SK-N-MC (cell line): ENCODE measurements around the gene MYO1F.

ENCODE experiments used
- DNase-seq: peaks from one replicate; pipeline ENCODE4 v3.0.0-alpha.2; 2011; ENCODE audit warnings: low read depth, low spot score
- H3K27ac ChIP-seq: fragments of 200-600 bp; sonication (generic); 2 replicates; pipeline ENCODE4 v1.5.1; 2016; ENCODE audit warnings: mixed run types
- H3K36me3 ChIP-seq: fragments of 200-600 bp; sonication (generic); 2 replicates; pipeline ENCODE4 v1.6.1; 2017; ENCODE audit warnings: antibody characterized with exemption, low read length, mixed read lengths; ENCODE audit not compliant: insufficient read depth
- H3K4me3 ChIP-seq: fragments of 200-600 bp; sonication (generic); 2 replicates; pipeline ENCODE4 v1.5.1; 2016
- H3K9ac ChIP-seq: fragments of 200-600 bp; sonication (generic); 2 replicates; pipeline ENCODE4 v1.8.0; 2017; ENCODE audit warnings: mixed run types, mixed read lengths; ENCODE audit not compliant: insufficient read length
- H3K9me3 ChIP-seq: fragments of 200-600 bp; sonication (generic); 2 replicates; pipeline ENCODE4 v1.6.1; 2017; ENCODE audit warnings: low read depth, mild to moderate bottlenecking, antibody characterized with exemption, low read length, moderate library complexity, mixed read lengths
- EZH2 ChIP-seq: fragments of 200-600 bp; sonication (generic); IDR thresholded peaks from one replicate; pipeline ENCODE4 v1.6.1; 2017; ENCODE audit warnings: antibody characterized with exemption
- FOXP2 ChIP-seq: optimal IDR thresholded peaks from 2 replicates; pipeline ENCODE3; 2011; ENCODE audit warnings: mild to moderate bottlenecking, moderate library complexity; ENCODE audit not compliant: insufficient read depth; ENCODE audit errors: extremely low read length, control extremely low read depth
- POLR2AphosphoS5 ChIP-seq: IDR thresholded peaks from 2 replicates; pipeline ENCODE4 v1.6.1; 2012; ENCODE audit warnings: mild to moderate bottlenecking, low read depth, low read length, borderline replicate concordance

MYO1F gene

GRCh38 chr19:8490873-8491272, 86.4 kb downstream of the MYO1F start:
- H3K9me3 ChIP-seq = no peaks in the 10 kb centered on the region
- TF ChIP-seq EZH2 (no peak), FOXP2 (no peak), POLR2AphosphoS5 (no peak)
- no peak overlapping the region for H3K4me3 ChIP-seq
- peaks cover 37% of the 10 kb centered on the region for H3K36me3 ChIP-seq
- no peak for DNase-seq
- no peak overlapping the region for H3K9ac ChIP-seq
- H3K27ac ChIP-seq = 0 out of 2 replicates have a peak overlapping the region, but pooled peaks have one; percentile 46

GRCh38 chr19:8490395-8490760, 86.9 kb downstream of the MYO1F start:
- no peak overlapping the region for H3K4me3 ChIP-seq
- TF ChIP-seq POLR2AphosphoS5 (no peak), FOXP2 (no peak), EZH2 (no peak)
- H3K36me3 ChIP-seq = peaks cover 42% of the 10 kb centered on the region
- no peak for DNase-seq
- H3K27ac ChIP-seq = 0 out of 2 replicates have a peak overlapping the region, but pooled peaks have one; percentile 46
- H3K9ac ChIP-seq = no peak overlapping the region
- H3K9me3 ChIP-seq = no peaks in the 10 kb centered on the region

GRCh38 chr19:8489561-8490394, 87.5 kb downstream of the MYO1F start:
- TF ChIP-seq FOXP2 (no peak), POLR2AphosphoS5 (0 out of 2 replicates have a peak, but pooled peaks have one; percentile 17)
- Histone ChIP-seq H3K4me3 (no peak overlapping the region), H3K36me3 (peaks cover 48% of the 10 kb centered on the region), H3K9ac (no peak overlapping the region), H3K9me3 (no peaks in the 10 kb centered on the region), H3K27ac (0 out of 2 replicates have a peak overlapping the region, but pooled peaks have one; percentile 67)
- no peak for DNase-seq

- Histone ChIP-seq H3K27ac (peak overlapping the region; percentile 67; the same call in 1 of the 2 replicates), H3K9me3 (no peaks in the 10 kb centered on the region), H3K9ac (no peak overlapping the region), H3K4me3 (no peak overlapping the region), H3K36me3 (peaks cover 62% of the 10 kb centered on the region)
- DNase-seq = no peak
- TF ChIP-seq FOXP2 (no peak), EZH2 (no peak), POLR2AphosphoS5 (no peak)
Observed at GRCh38 chr19:8488365-8488764, 88.9 kb downstream of the MYO1F start.

GRCh38 chr19:8487137-8487851, 89.9 kb downstream of the MYO1F start:
- Histone ChIP-seq H3K4me3 (no peak overlapping the region), H3K27ac (peak overlapping the region; percentile 10; the same call in 1 of the 2 replicates), H3K9ac (no peak overlapping the region), H3K36me3 (peaks cover 73% of the 10 kb centered on the region), H3K9me3 (no peaks in the 10 kb centered on the region)
- DNase-seq = no peak
- no peak for TF ChIP-seq FOXP2
- no peak for TF ChIP-seq EZH2
- TF ChIP-seq POLR2AphosphoS5 = no peak

- no peak overlapping the region for H3K4me3 ChIP-seq
- H3K36me3 ChIP-seq = peaks cover 76% of the 10 kb centered on the region
- no peak overlapping the region for H3K9ac ChIP-seq
- DNase-seq = no peak
- H3K27ac ChIP-seq = peak overlapping the region; percentile 42; the same call in 1 of the 2 replicates
- no peaks in the 10 kb centered on the region for H3K9me3 ChIP-seq
- TF ChIP-seq POLR2AphosphoS5 (no peak), FOXP2 (no peak), EZH2 (no peak)
Observed at GRCh38 chr19:8486661-8487136, 90.5 kb downstream of the MYO1F start.

- Histone ChIP-seq H3K27ac (peak overlapping the region; percentile 42; the same call in 1 of the 2 replicates), H3K9me3 (no peaks in the 10 kb centered on the region), H3K36me3 (peaks cover 85% of the 10 kb centered on the region), H3K4me3 (no peak overlapping the region), H3K9ac (no peak overlapping the region)
- no peak for DNase-seq
- TF ChIP-seq FOXP2 (no peak), EZH2 (no peak), POLR2AphosphoS5 (no peak)
Observed at GRCh38 chr19:8485561-8486371, 91.5 kb downstream of the MYO1F start.
